T47D (cell line): ENCODE measurements around the gene FMN2.

Source experiments
- DNase-seq, 2 experiments: peaks; one replicate each; pipeline versions ENCODE4 v3.0.0 to v3.0.0-alpha.2; 2011 to 2012; ENCODE audit warnings: low read depth in 1 of 2, low spot score in 1 of 2
- JUND ChIP-seq: IDR thresholded peaks from 2 replicates; pipeline ENCODE4 v1.6.1; 2012; ENCODE audit warnings: low read depth
- in situ Hi-C: cut with HindIII; loops from 2 replicates; pipeline ENCODE4 v1.10.0; 2016; ENCODE audit warnings: low sequenced_read_pairs, low pct_unique_long_range_greater_than_20kb

FMN2 gene

GRCh38 chr1:240194120-240194519 lies 102.4 kb downstream of the FMN2 start:
- no peak for DNase-seq
- no peak for TF ChIP-seq JUND
- in situ Hi-C loops, result no loop called here

DNA sequence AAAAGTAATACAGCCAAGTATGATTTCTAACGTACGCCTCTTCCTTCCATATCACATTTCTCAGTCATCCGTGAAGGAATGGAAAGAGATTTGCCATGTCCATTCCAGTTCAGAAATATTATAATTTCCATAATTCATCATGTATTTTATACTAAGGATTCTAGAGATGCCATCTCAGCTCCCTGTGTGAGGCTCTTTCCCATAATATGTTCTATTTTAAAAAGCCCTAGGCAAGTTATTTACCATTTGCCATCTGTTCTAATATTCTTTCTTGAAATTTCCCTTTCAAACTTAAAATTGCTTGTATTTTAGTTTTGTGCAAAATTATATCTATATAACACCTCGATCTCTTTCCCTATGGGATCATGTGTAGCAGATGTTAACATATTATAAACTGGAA lies 106.7 kb downstream of the FMN2 start:
- DNase-seq, result no peak
- in situ Hi-C loops, result no loop called here
- TF ChIP-seq JUND, result no peak

DNA sequence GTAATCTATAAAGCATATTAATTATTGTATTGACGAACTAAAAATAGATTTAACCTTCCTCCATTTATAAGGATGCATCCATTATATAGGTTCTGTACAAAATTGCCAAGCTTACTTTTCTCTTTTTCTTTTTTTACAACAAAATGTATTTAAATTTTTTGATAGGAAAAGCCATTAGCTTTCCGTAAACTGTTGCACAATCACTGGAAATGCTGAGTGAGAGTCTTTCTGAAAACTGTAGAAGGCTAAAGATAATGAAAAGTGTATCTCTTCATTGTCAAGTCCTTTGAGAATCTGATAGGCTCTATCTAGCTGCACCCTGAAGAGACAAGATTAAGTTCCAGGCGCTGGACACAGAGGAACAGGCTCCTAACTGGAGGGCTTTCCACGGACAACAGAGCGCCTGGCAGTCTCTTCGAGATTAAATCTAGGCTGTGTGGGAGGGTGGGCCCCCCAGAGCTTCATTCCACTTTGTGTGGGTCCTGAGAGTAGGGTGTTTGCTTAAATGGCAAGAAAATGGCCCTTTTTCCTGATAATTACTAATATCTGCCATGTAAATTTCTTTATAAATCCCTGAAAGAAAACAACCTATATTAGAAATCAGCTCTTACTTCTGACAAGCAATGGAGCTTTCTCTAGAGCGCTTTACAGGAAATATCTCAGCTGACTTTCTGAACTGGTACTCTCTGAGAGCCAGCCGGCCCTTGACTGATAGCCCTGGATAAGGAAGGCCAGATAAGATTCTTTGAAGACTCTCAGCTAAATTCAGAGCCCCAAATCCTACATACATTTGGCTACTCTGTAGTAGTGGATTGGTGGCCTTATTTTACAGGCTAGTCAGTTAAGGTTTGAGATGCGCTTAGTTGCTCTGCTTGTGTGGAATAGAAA lies 108.3 kb downstream of the FMN2 start:
- in situ Hi-C loops, result no loop called here
- no peak for DNase-seq
- TF ChIP-seq JUND, result no peak

- in situ Hi-C loops, result no loop called here
- no peak for DNase-seq
- TF ChIP-seq JUND, result no peak
These were observed 110.2 kb downstream of the FMN2 start for GRCh38 chr1:240201931-240202330.

DNA sequence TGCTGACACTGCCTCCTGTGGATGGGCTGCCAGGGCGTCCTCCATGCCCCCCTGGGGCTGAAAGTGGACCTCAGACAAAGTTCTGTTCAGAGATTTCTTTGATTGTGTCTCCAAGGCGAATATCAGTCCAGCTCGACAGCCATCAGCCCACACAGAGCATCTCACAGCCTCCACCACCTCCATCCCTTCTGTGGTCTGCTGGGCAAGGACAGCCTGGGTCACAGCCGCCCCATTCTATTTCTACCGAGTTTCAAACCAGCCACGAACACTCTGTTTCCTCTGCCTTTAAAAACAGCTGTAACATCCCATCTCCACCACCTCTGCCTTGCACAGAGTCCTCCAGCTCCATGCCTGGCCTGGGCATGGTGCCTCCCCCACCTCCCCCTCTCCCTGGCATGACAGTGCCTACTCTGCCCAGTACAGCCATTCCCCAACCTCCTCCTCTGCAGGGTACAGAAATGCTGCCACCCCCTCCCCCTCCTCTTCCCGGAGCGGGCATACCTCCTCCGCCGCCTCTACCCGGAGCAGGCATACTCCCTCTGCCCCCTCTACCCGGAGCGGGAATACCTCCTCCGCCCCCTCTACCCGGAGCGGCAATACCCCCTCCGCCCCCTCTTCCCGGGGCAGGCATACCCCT lies 115.5 kb downstream of the FMN2 start:
- TF ChIP-seq JUND, result no peak
- in situ Hi-C loops, result no loop called here
- no peak for DNase-seq

GRCh38 chr1:240210026-240210425 lies 118.3 kb downstream of the FMN2 start:
- in situ Hi-C loops, result no loop called here
- no peak for DNase-seq
- no peak for TF ChIP-seq JUND

DNA sequence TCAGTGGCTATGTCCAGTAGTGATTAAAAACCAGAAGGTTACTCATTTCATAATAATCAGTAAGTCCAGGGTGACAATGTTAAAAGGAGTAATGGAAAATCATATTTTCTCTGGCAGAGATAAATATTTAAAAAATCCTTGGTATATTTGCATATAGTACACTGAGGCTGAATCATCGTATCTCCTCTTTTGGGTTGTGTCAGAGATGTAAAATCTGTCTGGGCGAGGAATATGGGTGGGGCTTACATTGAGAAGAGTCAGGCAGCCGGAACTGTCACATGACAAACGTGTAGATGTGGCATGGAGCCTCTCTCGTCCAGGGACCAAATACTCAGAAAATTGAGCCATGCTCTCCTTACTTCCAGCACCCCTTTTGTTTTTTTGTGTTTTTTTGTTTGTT lies 120.9 kb downstream of the FMN2 start:
- in situ Hi-C loops, result no loop called here
- no peak for DNase-seq
- no peak for TF ChIP-seq JUND

- no peak for DNase-seq
- TF ChIP-seq JUND, result no peak
- in situ Hi-C loops, result no loop called here
These were observed 125.7 kb downstream of the FMN2 start for GRCh38 chr1:240217403-240217802.

- DNase-seq, result peak in 1 of 2 experiments; percentile 33
- TF ChIP-seq JUND, result no peak
- in situ Hi-C loops, result no loop called here
These were observed 127.4 kb downstream of the FMN2 start for GRCh38 chr1:240219104-240219503.

DNA sequence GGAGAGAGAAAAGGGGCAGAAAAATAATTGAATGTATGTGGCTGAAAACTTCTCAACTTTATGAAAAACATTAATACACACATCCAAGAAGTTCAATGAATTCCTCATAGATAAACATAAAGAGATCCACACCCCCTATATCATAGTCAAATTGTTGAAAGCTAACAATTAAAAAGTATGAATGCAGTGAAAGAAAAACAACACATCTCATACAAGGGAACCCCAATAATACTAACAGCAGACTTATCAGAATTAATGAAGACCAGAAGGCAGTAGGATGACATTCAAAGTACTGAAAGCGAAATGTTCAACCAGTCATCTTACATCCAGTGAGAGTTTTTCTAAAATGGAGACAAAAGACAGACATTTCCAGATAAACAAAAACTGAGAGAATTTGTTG lies 134.4 kb downstream of the FMN2 start:
- no peak for DNase-seq
- no peak for TF ChIP-seq JUND
- in situ Hi-C loops, result no loop called here

DNA sequence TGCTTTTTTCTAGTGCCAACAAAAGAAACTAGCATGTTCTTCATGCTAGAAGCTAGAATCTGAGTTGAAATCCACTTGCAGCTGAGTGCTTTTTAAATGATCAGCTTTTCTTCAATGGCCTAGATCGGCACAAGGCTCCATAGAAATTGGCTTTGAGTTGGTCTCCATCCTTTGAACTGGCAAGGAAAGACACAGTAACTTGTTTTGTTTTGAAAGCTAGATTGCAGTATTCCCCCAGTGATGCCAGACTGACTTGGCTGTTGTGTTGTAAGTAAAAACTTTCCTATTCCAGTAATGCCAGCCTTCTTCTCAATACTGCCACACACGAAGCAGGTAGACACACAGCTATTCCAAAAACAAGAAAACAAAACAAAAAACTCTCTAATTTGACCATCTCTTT lies 139.1 kb downstream of the FMN2 start:
- TF ChIP-seq JUND, result no peak
- in situ Hi-C loops, result no loop called here
- DNase-seq, result no peak

GRCh38 chr1:240232530-240232929 lies 140.8 kb downstream of the FMN2 start:
- no peak for TF ChIP-seq JUND
- DNase-seq, result no peak
- in situ Hi-C loops, result no loop called here

GRCh38 chr1:240234485-240235210 lies 143.0 kb downstream of the FMN2 start:
- no peak for TF ChIP-seq JUND
- in situ Hi-C loops, result no loop called here
- no peak for DNase-seq
